Kidney glomerular epithelial cell (primary cell): Measurements from ENCODE around the gene NRF1.
"Not testable (repeated sequence)": the region's sequence is repeated elsewhere in the genome, so short reads cannot be mapped to it uniquely, and the experiment has no call there.

Experiments
- DNase-seq: peaks from one replicate; lab custom pipeline; 2025; lab: John Stamatoyannopoulos, UW

NRF1 gene

DNA sequence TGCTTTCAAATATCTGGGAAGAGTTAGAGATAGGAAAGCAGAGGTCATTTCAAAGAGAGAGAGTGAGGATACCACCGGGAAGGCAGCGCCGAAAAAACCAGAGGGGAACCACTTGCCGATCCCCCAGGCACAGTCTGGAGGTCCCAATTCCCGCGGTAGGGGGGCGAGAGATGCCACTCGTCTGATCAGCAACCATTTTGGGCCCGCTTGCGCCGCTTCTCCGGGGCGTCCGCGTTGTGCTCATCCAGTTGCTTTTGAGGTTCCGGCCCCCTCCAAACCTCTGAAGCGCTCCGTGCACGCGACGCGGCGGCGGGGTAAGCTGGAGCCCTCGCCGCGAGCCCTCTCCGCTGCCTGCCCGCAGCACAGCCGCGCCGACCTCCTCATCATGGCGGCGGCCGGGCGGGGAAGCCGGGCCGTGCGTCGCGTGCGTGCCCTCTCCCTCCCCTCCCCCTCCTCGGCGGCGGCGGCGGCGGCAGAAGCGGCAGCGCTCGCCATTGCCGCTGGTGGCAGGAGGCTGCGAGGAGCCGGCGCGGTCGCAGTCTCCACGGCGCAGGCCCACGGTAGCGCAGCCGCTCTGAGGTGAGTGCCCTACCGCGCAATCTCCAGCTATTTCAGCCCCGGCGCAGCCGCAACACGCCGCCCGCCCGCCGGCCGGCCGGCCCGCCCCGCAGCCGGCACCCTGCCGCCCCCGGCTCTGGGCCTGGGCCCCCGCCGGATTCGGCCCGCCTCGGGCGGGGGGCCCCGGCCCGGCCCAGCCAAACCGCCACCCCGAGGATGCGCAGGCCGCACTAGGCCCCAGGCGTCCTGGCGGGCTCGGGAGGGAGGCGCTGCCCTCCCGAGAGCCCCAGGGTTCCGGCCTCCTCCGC is at the start of gene NRF1:
TSS of gene NRF1 (plus strand) at position 475 of the 866 bp plus-strand sequence. CDS start 45,632 bp downstream, outside the sequence.
- DNase-seq = peak; percentile 78

DNA sequence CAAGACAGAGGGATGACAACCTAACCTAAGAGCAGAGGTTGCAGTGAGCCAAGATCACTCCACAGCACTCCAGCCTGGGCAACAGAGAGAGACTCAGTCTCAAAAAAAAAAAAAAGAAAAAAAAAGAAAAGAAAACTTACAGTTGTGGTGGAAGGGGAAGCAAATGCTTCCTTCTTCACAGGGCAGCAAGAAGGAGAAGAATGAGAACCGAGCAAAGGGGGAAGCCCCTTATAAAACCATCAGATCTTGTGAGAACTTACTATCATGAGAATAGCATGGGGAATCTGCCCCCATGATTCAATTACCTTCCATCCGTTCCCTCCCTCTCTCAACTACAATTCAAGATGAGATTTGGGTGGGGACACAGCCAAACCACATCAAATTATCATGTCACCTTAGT is 45.2 kb upstream of the NRF1 start:
- DNase-seq = not testable (repeated sequence)

DNA sequence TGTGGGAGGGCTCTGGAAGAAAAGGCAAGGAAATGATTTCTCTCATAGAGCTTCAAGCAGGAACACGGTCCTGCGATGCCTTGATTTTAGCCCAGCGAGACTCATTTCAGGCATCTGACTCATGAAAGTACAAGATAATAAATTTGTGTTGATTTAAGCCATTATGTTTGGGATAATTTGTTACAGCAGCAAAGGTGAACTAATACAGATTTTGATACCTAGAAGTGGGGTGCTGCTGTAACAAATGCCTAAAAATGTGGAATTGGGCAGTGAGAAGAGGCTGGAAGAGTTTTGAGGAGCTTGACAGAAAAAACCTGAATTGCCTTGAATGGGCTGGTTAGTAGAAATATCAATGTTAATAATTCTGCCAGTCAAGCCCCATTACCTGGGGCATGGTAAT is 44.1 kb upstream of the NRF1 start:
- DNase-seq = no peak

DNA sequence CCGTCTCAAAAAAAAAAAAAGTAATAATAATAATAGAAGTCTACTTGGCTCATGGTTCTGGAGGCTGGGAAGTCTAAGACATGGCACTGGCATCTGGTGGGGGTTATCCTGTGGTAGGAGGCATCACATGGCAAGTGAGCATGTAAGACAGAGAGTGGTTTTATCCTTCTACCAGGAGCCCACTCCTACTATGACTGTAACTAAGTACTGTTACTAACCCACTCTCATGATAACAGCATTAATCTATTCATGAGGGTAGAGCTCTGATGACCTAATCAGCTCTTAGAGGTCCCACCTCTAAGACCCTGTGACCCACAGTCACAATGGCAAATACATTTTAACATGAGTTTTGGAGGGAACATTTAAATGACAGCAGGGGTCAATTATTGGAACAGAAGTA is 43.3 kb upstream of the NRF1 start:
- no peak for DNase-seq

DNA sequence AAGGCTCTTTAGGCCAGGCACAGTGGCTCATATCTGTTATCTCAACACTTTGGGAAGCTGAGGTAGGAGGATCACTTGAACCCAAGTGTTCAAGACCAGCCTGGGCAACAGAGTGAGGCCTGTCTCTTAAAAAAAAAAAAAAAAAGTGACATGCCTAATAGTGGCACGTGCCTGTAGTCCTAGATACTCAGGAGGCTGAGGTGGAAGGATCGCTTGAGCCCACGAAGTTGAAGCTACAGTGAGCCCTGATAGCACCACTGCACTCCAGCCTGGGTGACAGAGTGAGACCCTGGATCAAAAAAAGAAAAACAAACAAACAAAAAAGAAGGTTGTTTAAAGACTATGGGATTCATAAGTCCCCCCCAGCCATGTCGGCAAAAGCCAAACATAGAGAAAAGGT is 42.2 kb upstream of the NRF1 start:
- no peak for DNase-seq

- peak; percentile 34 for DNase-seq
Measured at GRCh38 chr7:129569811-129570215, 41.7 kb upstream of the NRF1 start.

GRCh38 chr7:129571201-129571600 is 40.3 kb upstream of the NRF1 start:
- DNase-seq = no peak

GRCh38 chr7:129572205-129572604 is 39.3 kb upstream of the NRF1 start:
- DNase-seq = no peak

DNA sequence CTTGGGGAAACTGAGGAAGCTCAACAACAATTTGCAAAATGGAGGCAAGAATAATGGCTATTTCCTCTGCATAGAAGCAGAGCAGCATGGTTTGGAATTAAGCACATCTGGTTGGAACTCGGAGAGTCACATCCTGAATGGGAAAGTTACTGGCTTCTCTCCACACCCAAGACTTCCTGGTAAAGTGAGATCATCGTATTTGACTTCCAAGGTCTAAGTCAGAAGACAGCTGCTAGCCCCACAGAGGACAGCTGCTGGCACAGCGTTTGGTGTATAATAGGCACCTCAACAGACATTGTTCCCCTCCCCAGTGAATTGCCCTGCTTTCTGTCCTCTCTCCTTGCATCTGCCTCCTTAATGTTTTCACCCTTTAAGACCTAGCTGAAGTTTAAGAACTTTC is 37.0 kb upstream of the NRF1 start:
- DNase-seq = no peak

DNA sequence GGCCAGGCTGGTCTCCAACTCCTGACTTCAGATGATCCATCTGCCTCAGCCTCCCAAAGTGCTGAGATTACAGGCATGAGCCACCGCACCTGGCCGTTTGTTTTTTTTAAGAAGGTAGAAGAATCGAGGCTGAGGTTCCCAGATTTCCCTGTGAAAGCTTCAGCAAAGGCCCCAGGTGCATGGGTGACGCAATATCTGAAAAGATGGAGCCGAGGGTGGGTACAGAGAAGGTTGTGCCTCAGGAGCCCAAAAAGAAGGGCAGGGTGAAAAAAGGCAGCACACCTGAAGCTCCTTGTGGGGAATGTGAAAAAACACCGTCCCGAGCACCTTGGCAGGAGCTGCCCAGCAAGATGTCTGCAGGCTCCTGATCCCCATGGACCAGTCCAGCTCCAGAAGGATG is 35.8 kb upstream of the NRF1 start:
- DNase-seq = no peak

- DNase-seq = no peak
Measured at GRCh38 chr7:129576138-129576537, 35.4 kb upstream of the NRF1 start.

DNA sequence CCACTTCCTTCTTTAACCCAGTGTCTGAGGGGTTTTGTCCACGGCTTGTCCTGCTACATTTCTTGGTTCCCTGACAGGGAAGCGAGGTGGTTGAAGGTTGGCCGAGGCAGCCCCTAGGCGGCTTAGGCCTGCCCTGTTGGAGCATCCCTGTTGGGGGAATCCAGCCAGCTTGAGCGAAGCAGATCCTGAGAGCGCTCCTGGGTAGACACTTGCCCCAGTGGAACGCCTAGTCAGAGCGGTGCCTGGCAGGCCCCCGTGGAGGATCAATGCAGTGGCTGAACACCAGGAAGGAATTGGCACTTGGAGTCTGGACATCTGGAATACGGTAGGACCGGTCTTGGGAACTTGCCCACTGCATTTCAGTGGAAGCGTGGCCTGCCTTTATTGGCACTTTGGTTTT is 32.7 kb upstream of the NRF1 start:
- no peak for DNase-seq

- not testable (repeated sequence) for DNase-seq
Measured at GRCh38 chr7:129586179-129586578, 25.3 kb upstream of the NRF1 start.

- no peak for DNase-seq
Measured at GRCh38 chr7:129588268-129588667, 23.3 kb upstream of the NRF1 start.

GRCh38 chr7:129591868-129592267 is 19.7 kb upstream of the NRF1 start:
- no peak for DNase-seq

DNA sequence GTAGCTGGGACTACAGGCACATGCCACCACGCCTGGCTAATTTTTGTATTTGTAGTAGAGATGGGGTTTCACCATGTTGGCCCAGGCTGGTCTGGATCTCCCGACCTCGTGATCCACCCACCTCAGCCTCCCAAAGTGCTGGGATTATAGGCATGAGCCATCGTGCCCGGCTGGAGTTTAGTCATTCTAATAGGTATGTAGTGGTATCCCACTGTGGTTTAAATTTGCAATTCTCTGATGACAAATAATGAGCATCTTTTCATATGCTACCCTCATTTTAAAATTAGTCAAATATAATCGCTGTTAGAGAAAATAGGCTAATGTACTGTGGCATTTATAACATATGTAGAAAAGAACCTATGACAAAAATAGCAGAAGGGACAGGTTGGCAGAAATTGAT is 15.1 kb upstream of the NRF1 start:
- DNase-seq = not testable (repeated sequence)

GRCh38 chr7:129597672-129598071 is 13.8 kb upstream of the NRF1 start:
- no peak for DNase-seq

GRCh38 chr7:129599174-129599573 is 12.3 kb upstream of the NRF1 start:
- no peak for DNase-seq

DNA sequence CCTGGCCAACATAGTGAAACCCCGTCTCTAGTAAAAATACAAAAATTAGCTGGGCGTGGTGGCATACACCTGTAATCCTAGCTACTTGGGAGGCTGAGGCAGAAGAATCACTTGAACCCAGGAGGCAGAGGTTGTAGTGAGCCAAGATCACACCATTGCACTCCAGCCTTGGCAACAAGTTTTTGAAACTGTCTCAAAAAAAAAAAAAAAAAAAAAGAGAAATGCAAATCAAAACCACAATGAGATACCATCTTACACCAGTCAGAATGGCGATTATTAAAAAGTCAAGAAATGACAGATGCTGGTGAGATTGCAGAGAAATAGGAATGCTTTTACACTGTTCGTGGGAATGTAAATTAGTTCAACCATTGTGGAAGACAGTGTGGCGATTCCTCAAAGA is 7.9 kb upstream of the NRF1 start:
- DNase-seq = not testable (repeated sequence)

GRCh38 chr7:129604021-129604420 is 7.5 kb upstream of the NRF1 start:
- DNase-seq = not testable (repeated sequence)

DNA sequence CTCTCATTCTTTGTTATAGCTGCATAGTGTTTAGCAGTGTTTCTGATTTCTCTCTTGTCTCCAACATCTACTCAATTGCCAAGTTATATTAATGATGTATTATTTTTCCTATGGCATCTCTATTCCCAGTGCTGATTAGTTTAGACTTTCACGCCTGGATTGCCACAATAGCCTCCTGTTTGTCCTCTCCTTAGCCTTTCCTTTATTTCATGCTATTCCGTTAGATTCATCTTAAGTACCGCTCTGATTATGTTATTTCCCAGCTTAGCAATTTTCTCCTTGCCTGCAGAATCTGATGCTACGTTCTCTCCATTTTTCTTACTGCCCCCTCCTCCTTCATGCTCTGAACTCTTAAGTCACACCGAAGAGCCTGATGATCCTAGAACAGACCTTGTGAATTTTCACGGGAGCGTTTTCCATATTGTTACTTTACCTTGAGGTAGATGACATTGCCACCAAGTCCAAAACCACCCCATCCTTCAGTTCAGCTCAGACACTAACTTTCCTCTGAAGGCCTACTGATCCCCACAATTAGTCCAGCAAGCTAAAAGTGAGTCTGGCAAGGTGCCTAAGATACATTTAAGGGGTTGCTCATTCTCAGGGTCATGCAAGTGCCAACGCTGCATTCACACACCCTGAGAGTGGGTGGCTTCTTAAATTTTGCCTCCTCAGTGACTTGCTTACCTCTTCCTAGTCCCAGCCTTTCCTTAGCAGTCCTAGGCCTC is 6.6 kb upstream of the NRF1 start:
- no peak for DNase-seq

DNA sequence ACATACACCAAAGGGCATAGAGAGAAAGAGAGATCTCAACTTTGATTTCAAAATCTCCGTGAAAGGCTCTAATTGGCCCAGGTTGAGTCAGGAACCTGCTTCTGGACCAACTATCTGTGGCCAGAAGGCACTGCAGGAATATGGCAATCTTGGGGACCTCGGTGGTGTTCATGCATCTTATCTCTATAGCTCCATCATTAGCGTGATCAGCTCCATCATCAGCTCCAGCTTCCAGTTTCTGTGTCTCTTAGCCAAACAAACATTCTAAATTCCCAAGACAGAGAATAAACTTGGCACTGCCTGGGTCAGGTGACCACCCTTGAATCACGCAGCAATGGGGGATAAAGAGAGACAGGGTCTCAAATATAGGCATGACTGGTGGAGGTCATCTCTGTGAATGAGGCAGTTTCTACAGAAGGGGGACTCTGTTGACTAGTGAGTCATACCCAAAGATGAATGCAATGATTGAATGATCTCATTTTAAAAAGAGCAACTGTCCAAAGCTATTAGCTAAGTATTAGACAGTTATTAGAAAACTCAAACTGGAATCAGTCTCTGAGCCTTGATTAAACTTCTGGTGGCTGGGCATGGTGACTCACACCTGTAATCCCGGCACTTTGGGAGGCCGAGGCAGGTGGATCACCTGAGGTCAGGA is 5.4 kb upstream of the NRF1 start:
- DNase-seq = no peak

- DNase-seq = no peak
Measured at GRCh38 chr7:129606803-129607202, 4.7 kb upstream of the NRF1 start.
